Measurements from ENCODE around the gene SPHK2. TPM values are rescaled to one million over a fixed set of nuclear protein-coding genes. Genes with fewer than 3 reads are reported as not detected.
"Not testable (repeated sequence)": the region's sequence is repeated elsewhere in the genome, so short reads cannot be mapped to it uniquely, and the experiment has no call there.

SPHK2 gene
- total and polyA plus RNA-seq, 9 donors = 2.9 to 37.2 (median 25.4) TPM

- TF ChIP-seq EP300 (IDR thresholded peaks at IDR 0.05) (no peak), POLR2A (IDR thresholded peaks at IDR 0.05) (no peak), CTCF (IDR thresholded peaks at IDR 0.05) (no peak)
- Histone ChIP-seq H3K9me3 (no peaks in the 10 kb centered on the region), H3K27me3 (no peaks in the 10 kb centered on the region), H3K4me3 (no peak overlapping the region), H3K27ac (no peak overlapping the region), H3K36me3 (no peaks in the 10 kb centered on the region), H3K4me1 (ENCODE audit: insufficient read depth) (no peaks in the 10 kb centered on the region)
- intact Hi-C loops (cut with DNase I) = no loop called here
- WGBS, 3 donors = 63 to 73% (median 67%) methylated on average over 23 of the region's 23 CpGs
- DNase-seq = no peak
These were observed 43.2 kb upstream of the SPHK2 start for GRCh38 chr19:48575931-48576622.

GRCh38 chr19:48577908-48578307, 41.4 kb upstream of the SPHK2 start:
- H3K27ac ChIP-seq; H3K27me3 ChIP-seq; H3K36me3 ChIP-seq; intact Hi-C loops (cut with DNase I); DNase-seq; H3K4me3 ChIP-seq; H3K9me3 ChIP-seq; H3K4me1 ChIP-seq (ENCODE audit: insufficient read depth): not testable (repeated sequence)
- 88 to 96% (median 91%) methylated on average over 7 of the region's 7 CpGs for WGBS, 3 donors

GRCh38 chr19:48578891-48579290, 40.4 kb upstream of the SPHK2 start:
- TF ChIP-seq EP300 (IDR thresholded peaks at IDR 0.05) (no peak), CTCF (IDR thresholded peaks at IDR 0.05) (no peak), POLR2A (IDR thresholded peaks at IDR 0.05) (no peak)
- Histone ChIP-seq H3K9me3 (no peaks in the 10 kb centered on the region), H3K36me3 (no peaks in the 10 kb centered on the region), H3K4me3 (no peak overlapping the region), H3K27ac (no peak overlapping the region), H3K27me3 (no peaks in the 10 kb centered on the region), H3K4me1 (ENCODE audit: insufficient read depth) (no peaks in the 10 kb centered on the region)
- WGBS, 3 donors = 13 to 16% (median 14%) methylated on average over 3 of the region's 3 CpGs
- intact Hi-C loops (cut with DNase I) = no loop called here
- no peak for DNase-seq

GRCh38 chr19:48582168-48582567, 37.1 kb upstream of the SPHK2 start:
- Histone ChIP-seq H3K9me3 (no peaks in the 10 kb centered on the region), H3K4me3 (no peak overlapping the region), H3K4me1 (ENCODE audit: insufficient read depth) (no peaks in the 10 kb centered on the region), H3K36me3 (no peaks in the 10 kb centered on the region), H3K27ac (no peak overlapping the region), H3K27me3 (no peaks in the 10 kb centered on the region)
- 73 to 76% (median 75%) methylated on average over 2 of the region's 2 CpGs for WGBS, 3 donors
- DNase-seq = no peak
- no peak for TF ChIP-seq EP300 (IDR thresholded peaks at IDR 0.05)
- no peak for TF ChIP-seq POLR2A (IDR thresholded peaks at IDR 0.05)
- no peak for TF ChIP-seq CTCF (IDR thresholded peaks at IDR 0.05)
- intact Hi-C loops (cut with DNase I) = loop anchor here in 1 of 4 donors (5.0 to 10.0 kb wide), 3 partner anchors 90 to 317 kb away; no protein-coding TSS in a partner anchor

- no peak for TF ChIP-seq CTCF (IDR thresholded peaks at IDR 0.05)
- no peak for TF ChIP-seq POLR2A (IDR thresholded peaks at IDR 0.05)
- TF ChIP-seq EP300 (IDR thresholded peaks at IDR 0.05) = no peak
- no peak overlapping the region for H3K27ac ChIP-seq
- no peaks in the 10 kb centered on the region for H3K9me3 ChIP-seq
- H3K36me3 ChIP-seq = no peaks in the 10 kb centered on the region
- no peak for DNase-seq
- H3K4me1 ChIP-seq (ENCODE audit: insufficient read depth) = peaks cover 4% of the 10 kb centered on the region
- no peaks in the 10 kb centered on the region for H3K27me3 ChIP-seq
- 80 to 83% (median 82%) methylated on average over 3 of the region's 3 CpGs for WGBS, 3 donors
- intact Hi-C loops (cut with DNase I) = loop anchor here in 3 of 4 donors (5.0 to 10.0 kb wide), 4 partner anchors 95 to 323 kb away; no protein-coding TSS in a partner anchor
- H3K4me3 ChIP-seq = no peak overlapping the region
These were observed 31.9 kb upstream of the SPHK2 start for GRCh38 chr19:48587387-48587786.

Data from ovary (tissue), 9 donors.